ENCODE measurements around the gene LHX1. TPM values are rescaled to one million over a fixed set of nuclear protein-coding genes. Genes with fewer than 3 reads are reported as not detected.

Gene LHX1
- total and polyA plus RNA-seq, 4 donors: not detected

- ATAC-seq (ENCODE audit: insufficient read depth, low FRiP score) (no peak), DNase-seq (no peak)
- Histone ChIP-seq H3K9me3 (ENCODE audit: control insufficient read depth in 4 of 4, insufficient read depth in 3 of 4, low read length in 3 of 4) (no peaks in the 10 kb centered on the region), H3K4me3 (no peak overlapping the region), H3K9ac (ENCODE audit: insufficient read depth in 1 of 2, low read length in 2 of 2) (no peak overlapping the region), H3K36me3 (ENCODE audit: control insufficient read depth in 4 of 4, insufficient read depth in 4 of 4, low read length in 4 of 4) (no peaks in the 10 kb centered on the region), H3K27me3 (ENCODE audit: control insufficient read depth in 3 of 3, insufficient read depth in 3 of 3, low read length in 2 of 3) (no peaks in the 10 kb centered on the region), H3K27ac (ENCODE audit: low read depth in 1 of 2, low read length in 1 of 2) (no peak overlapping the region), H3K4me1 (ENCODE audit: control insufficient read depth in 5 of 5, insufficient read depth in 5 of 5, low read length in 5 of 5) (peaks cover 0 to 36% (median 14%) of the 10 kb centered on the region in 5 donors)
- no peak for TF ChIP-seq CTCF (IDR thresholded peaks at IDR 0.05; ENCODE audit: control extremely low read depth, extremely low read depth)
- 85 to 88% methylated on average over 11 of the region's 11 CpGs for WGBS, 2 donors
These were observed 41.7 kb downstream of the LHX1 start for GRCh38 chr17:36978810-36979564.

GRCh38 chr17:36979565-36979941 is 42.3 kb downstream of the LHX1 start:
- Histone ChIP-seq H3K4me3 (no peak overlapping the region), H3K27me3 (ENCODE audit: control insufficient read depth in 3 of 3, insufficient read depth in 3 of 3, low read length in 2 of 3) (no peaks in the 10 kb centered on the region), H3K4me1 (ENCODE audit: control insufficient read depth in 5 of 5, insufficient read depth in 5 of 5, low read length in 5 of 5) (peaks cover 0 to 36% (median 14%) of the 10 kb centered on the region in 5 donors), H3K9ac (ENCODE audit: insufficient read depth in 1 of 2, low read length in 2 of 2) (no peak overlapping the region), H3K36me3 (ENCODE audit: control insufficient read depth in 4 of 4, insufficient read depth in 4 of 4, low read length in 4 of 4) (peaks cover 0 to 3% (median 0%) of the 10 kb centered on the region in 4 donors), H3K9me3 (ENCODE audit: control insufficient read depth in 4 of 4, insufficient read depth in 3 of 4, low read length in 3 of 4) (no peaks in the 10 kb centered on the region), H3K27ac (ENCODE audit: low read depth in 1 of 2, low read length in 1 of 2) (no peak overlapping the region)
- TF ChIP-seq CTCF (IDR thresholded peaks at IDR 0.05; ENCODE audit: control extremely low read depth, extremely low read depth): no peak
- DNase-seq: peak in 2 of 3 donors; percentile 31 to 59
- no peak for ATAC-seq (ENCODE audit: insufficient read depth, low FRiP score)
- 77 to 85% methylated on average over 4 of the region's 4 CpGs for WGBS, 2 donors

- no peak for TF ChIP-seq CTCF (IDR thresholded peaks at IDR 0.05; ENCODE audit: control extremely low read depth, extremely low read depth)
- Histone ChIP-seq H3K27ac (ENCODE audit: low read depth in 1 of 2, low read length in 1 of 2) (no peak overlapping the region), H3K9ac (ENCODE audit: insufficient read depth in 1 of 2, low read length in 2 of 2) (no peak overlapping the region), H3K4me3 (no peak overlapping the region), H3K4me1 (ENCODE audit: control insufficient read depth in 5 of 5, insufficient read depth in 5 of 5, low read length in 5 of 5) (peaks cover 0 to 36% (median 14%) of the 10 kb centered on the region in 5 donors), H3K27me3 (ENCODE audit: control insufficient read depth in 3 of 3, insufficient read depth in 3 of 3, low read length in 2 of 3) (no peaks in the 10 kb centered on the region), H3K36me3 (ENCODE audit: control insufficient read depth in 4 of 4, insufficient read depth in 4 of 4, low read length in 4 of 4) (peaks cover 0 to 3% (median 1%) of the 10 kb centered on the region in 4 donors), H3K9me3 (ENCODE audit: control insufficient read depth in 4 of 4, insufficient read depth in 3 of 4, low read length in 3 of 4) (no peaks in the 10 kb centered on the region)
- ATAC-seq (ENCODE audit: insufficient read depth, low FRiP score) (no peak), DNase-seq (peak in 2 of 3 donors; percentile 71 to 78)
- 42 to 52% methylated on average over 2 of the region's 2 CpGs for WGBS, 2 donors
These were observed 43.0 kb downstream of the LHX1 start for GRCh38 chr17:36980280-36980761.
